ENCODE data around the gene KY.

- TF ChIP-seq CTCF (IDR thresholded peaks at IDR 0.05) (no peak), SIN3A (IDR thresholded peaks at IDR 0.05; ENCODE audit: borderline replicate concordance, insufficient read depth, low read depth, low read length) (no peak), POLR2AphosphoS5 (IDR thresholded peaks at IDR 0.05; ENCODE audit: low read depth, low read length) (no peak)
These were observed 42.4 kb upstream of the KY start for GRCh38 chr3:134693226-134693625.

All from Panc1 (cell line).